ENCODE data around the gene CTNNA2.

CTNNA2 gene

DNA sequence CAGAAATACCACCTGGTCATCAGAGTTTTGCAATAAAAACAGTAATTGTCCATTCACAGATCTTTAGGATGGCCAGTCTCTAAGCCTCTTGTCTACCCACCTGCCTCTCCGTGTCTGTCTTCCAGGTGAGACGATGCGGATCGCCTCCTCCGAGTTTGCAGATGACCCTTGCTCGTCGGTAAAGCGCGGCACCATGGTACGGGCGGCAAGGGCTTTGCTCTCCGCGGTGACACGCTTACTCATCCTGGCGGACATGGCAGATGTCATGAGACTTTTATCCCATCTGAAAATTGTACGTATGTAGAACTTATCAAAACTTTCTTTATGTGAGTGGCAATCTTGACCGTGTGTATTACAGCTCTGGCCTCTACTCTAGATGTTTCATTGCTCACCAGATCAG, 345.0 kb downstream of the CTNNA2 start:
- no peak for DNase-seq (ENCODE audit: low spot score)

- no peak for DNase-seq (ENCODE audit: low spot score)
Observed at GRCh38 chr2:79860228-79861058, 347.6 kb downstream of the CTNNA2 start.

DNA sequence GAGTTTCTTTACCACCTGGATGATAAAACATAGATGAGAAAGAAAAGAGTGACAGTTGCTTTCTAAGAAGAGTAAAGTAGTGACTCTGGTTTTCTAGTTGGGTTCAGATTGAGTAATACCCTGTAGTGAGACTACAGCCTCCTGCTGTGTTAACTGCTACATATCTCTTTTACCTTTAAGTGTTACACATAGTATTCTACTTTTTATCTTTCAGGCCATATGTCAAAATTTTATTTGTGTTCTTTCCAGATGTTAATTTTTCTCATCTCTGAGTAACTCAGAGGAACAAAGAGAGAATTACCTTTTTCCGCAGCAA, 348.2 kb downstream of the CTNNA2 start:
- no peak for DNase-seq (ENCODE audit: low spot score)

DNA sequence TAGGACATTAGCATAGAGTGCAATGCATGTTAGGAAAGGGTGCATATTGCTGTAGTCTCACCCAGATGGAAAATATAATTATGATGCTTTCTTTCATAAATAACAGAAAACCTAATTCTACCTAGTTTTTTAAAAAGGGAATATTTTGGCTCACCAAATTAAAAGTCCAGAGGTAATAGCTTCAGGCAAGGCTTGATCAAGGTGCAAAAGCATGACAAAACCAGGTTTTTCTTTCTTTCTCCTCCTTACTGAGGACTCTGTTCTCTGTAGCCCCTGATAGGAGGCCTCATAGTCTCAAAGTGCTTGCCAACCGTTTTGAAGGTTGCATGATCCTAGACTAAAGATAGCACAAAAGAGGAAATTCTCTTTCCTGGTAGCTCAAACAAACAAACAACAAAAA, 349.9 kb downstream of the CTNNA2 start:
- no peak for DNase-seq (ENCODE audit: low spot score)

DNA sequence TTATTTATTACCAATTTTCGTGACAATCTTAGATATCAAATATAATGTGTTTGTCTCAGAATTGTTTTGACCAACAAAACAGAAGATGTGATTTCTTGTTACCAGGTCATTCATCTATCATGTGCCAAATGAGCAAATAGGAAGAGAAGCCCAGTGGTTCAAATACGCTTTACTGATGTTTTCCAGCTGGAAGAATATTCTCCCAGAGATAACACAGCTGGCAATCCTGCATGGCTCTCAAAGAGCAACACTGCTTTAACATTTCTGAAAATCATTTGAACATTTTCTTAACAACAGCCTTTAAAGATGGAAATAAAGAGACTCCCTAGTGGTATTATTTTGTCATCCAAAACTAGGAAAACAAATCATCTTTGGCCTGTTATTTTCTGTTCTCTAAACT, 359.8 kb downstream of the CTNNA2 start:
- no peak for DNase-seq (ENCODE audit: low spot score)

GRCh38 chr2:79874015-79874414, 361.2 kb downstream of the CTNNA2 start:
- DNase-seq (ENCODE audit: low spot score), result no peak

DNA sequence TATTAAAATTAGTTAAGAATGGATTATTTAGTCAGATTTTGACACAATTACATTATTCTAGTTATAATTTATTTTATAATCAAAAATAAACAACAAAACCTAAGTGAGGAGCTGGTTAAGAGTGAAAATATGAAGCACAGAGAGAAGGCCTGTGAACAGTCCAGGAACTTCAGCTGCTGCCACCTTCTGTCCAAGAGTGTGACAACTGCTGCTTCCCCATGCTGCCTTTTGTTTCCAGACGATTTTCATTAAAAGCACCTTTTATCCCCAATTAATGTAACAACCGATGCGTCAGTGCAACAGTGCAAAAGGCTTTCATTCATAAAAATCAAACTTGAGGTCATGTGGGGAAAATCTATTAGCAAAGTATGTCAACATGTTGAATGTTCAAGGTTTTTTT, 363.6 kb downstream of the CTNNA2 start:
- DNase-seq (ENCODE audit: low spot score), result no peak

GRCh38 chr2:79882548-79882947, 369.7 kb downstream of the CTNNA2 start:
- DNase-seq (ENCODE audit: low spot score), result no peak

GRCh38 chr2:79887747-79888374, 375.0 kb downstream of the CTNNA2 start:
- no peak for DNase-seq (ENCODE audit: low spot score)

GRCh38 chr2:79892123-79892522, 379.3 kb downstream of the CTNNA2 start:
- no peak for DNase-seq (ENCODE audit: low spot score)

DNA sequence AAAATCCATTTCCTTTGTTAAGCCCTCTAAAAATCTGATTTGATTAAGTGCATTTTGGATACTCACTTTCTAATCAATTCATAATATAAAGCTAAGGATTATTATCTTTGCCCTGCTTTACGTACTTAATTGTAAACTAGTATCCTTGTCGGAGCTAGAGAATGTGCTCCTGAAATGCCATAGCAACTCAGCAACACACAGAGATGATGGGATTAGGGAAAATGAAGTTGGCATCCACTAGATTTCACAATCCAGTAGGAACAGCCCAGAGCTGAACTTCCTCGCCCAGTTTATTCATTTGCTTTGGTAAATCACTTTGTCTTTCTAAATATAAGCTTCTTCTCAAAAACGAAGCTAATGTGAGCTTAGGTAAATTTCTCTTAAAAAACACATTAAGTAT, 386.3 kb downstream of the CTNNA2 start:
- DNase-seq (ENCODE audit: low spot score), result no peak

GRCh38 chr2:79901161-79901560, 388.3 kb downstream of the CTNNA2 start:
- DNase-seq (ENCODE audit: low spot score), result no peak

DNA sequence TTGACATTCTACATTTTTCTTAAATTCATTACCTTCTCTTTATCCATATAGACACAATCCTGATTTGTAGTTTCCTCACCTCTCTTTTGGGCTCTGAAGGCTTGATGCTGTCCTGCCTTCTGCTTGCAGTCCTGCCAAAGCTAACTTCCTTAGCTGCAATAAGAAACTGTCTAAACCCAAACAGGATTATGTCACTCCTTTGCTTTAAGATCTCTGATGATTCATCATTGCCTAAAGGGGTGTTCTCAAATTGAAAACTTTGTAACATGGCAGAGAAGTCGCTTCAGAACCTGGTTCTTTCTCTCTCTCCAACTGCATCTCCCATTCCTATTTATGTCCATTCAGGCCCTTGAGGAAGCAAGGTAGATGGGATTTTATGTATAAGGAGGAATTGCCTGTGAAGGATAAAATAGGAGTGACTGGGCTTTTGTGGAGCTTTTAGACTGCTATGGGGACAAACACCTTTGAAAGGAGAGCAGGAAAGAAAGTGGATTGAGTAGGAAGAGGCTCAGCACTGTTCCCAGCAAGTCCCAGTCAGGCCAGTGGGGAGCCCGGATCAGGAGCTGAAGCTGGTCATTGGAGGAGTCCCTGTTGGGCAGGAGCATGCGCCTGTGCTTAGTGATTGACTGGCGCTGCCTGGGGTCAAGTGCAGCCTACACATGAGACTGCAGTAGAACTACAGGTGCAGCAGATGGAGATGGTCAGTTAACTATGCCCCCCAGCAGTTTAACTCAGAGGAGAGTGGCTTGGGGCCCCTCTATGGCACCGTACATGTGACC, 390.6 kb downstream of the CTNNA2 start:
- no peak for DNase-seq (ENCODE audit: low spot score)

DNA sequence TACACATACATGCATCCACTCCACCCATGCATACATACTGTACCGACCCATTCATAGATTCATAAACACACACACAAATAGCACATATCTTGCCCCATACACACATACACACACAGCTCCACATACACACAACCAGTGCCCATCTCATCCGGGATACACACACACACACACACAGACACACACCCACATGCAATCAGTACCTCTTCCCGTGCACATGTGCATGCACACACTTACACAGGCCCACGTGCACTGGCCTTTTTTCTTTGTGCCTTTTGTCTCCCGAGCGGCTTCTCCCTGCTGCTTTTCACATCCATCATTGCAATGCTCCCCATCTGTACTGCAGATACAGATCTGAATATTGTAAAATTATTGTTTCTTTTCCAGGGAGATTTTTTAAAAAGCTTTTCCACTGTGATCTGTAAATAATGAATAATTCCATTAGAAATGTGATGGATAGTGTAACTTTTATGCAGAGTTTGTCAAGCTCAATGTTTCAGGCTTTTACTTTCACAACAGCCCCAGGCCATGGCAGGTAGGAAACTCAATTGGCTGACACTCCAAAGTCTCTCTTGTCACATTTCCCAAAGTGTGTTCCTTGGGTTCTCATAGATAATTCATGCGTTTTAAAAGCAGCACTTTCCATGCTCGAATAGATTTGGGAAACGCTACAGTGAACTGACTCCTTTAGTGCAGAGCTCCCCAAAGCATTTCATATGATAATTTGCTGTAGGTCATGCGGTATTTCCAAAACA, 393.5 kb downstream of the CTNNA2 start:
- no peak for DNase-seq (ENCODE audit: low spot score)

- DNase-seq (ENCODE audit: low spot score), result no peak
Observed at GRCh38 chr2:79909521-79909920, 396.7 kb downstream of the CTNNA2 start.

GRCh38 chr2:79910643-79911042, 397.8 kb downstream of the CTNNA2 start:
- DNase-seq (ENCODE audit: low spot score), result no peak

GRCh38 chr2:79915455-79915854, 402.6 kb downstream of the CTNNA2 start:
- DNase-seq (ENCODE audit: low spot score), result no peak

GRCh38 chr2:79916285-79916684, 403.4 kb downstream of the CTNNA2 start:
- DNase-seq (ENCODE audit: low spot score), result no peak

GRCh38 chr2:79920512-79921076, 407.7 kb downstream of the CTNNA2 start:
- DNase-seq (ENCODE audit: low spot score), result no peak

GRCh38 chr2:79929624-79930023, 416.8 kb downstream of the CTNNA2 start:
- no peak for DNase-seq (ENCODE audit: low spot score)

DNA sequence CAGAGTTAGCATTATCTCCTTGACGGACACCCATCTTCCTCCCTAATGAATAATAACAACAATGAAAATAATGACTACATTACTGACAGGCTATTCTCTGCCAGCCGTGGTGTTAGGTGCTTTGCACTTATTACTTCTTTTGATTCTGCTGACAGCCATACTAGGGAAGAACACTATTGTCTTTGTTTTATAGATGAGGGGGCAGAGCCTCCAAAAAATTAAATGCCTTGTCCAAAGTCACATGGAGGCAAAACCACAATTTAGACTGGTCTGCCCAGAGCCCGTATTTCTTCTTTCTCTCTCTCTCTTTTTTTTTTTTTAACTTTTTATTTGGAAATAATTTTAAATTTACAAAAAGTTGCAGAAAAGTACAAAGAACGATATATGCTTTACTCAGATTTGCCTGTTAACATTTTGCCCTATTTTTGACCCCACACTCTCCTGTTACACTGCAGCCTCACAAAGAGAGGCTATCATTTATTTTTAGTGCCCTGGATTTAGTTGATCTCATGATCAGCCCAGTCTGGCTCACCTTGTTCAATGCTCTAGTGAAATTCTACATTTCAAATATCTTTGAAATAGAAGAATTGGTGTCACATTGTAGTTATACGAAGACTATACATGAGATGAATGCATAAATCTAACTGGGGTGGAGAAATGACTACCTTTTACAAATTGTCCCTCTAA, 422.3 kb downstream of the CTNNA2 start:
- no peak for DNase-seq (ENCODE audit: low spot score)

Measured in ecto neural progenitor cell (in vitro differentiated cells).